M059J (cell line): Measurements from ENCODE around the gene CD82. TPM values are rescaled to one million over a fixed set of nuclear protein-coding genes. Genes with fewer than 3 reads are reported as not detected.
A peak's percentile ranks its signal among the peaks of the same experiment; 100 is the strongest.

Experiments
- DNase-seq: peaks from one replicate; pipeline ENCODE4 v3.0.0-alpha.2; 2012; ENCODE audit warnings: low read depth
- total RNA-seq: library from RNA; depleted of rRNA; stranded (reverse); fragments of >200 nt; shearing (Covaris generic); gene quantifications from 2 replicates; pipeline ENCODE4 v1.2.3, GENCODE V29; 2014; rRNA removed

Gene CD82
- 41.6 and 50.0 TPM in 2 replicates for total RNA-seq

GRCh38 chr11:44565211-44565952 is at the start of gene CD82:
CD82 (plus strand) TSS chr11:44565663; CDS start chr11:44594663, 29,000 bp downstream.
- DNase-seq, result peak; percentile 99

- DNase-seq, result no peak
Observed at GRCh38 chr11:44516688-44517507, 48.6 kb upstream of the CD82 start.

DNA sequence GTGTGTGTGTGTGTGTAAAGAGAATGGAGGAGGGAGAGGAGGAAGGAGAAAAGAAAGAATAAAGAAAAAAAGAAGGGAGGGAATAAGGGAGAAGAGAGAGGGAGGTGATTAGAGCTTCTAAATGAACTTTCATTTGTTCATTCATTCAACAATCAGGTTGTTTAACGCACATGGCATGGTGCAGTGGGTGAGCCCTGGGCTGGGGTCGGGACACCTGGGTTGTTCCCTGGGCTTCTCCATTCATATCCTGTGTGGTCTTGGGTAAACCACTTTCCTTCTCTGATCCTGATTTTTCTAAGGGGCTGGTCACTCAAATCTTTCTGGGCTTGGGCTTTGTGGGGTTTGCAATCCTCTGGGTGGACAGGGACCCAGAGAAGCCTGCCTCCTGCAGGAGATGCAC is 47.9 kb upstream of the CD82 start:
- no peak for DNase-seq

DNA sequence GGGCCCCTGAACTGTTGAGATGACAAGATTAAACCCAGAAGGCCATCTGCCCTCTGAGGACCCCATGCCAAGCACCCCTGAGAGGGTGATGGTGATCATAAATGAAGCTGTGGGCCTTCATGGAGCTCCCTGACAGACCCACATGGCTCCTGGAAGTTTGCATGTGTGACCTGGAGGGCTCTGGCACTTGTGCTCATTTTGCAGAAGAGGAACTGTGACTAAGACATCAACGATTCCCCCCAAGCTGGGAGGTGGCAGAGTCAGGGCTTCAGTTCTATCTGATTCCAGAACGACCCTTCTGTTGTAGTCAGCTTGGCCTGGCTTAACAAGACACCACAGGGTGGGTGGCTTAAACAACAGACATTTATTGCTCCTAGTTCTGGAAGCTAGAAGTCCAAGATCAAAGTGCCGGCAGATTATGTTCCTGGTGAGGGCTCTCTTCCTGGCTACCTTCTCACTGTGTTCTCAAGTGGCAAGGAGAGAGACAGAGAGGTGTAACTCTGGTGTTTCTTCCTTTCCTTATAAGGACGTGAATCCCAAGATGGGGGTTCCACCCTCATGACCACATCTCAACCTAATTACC is 46.4 kb upstream of the CD82 start:
- DNase-seq, result no peak

DNA sequence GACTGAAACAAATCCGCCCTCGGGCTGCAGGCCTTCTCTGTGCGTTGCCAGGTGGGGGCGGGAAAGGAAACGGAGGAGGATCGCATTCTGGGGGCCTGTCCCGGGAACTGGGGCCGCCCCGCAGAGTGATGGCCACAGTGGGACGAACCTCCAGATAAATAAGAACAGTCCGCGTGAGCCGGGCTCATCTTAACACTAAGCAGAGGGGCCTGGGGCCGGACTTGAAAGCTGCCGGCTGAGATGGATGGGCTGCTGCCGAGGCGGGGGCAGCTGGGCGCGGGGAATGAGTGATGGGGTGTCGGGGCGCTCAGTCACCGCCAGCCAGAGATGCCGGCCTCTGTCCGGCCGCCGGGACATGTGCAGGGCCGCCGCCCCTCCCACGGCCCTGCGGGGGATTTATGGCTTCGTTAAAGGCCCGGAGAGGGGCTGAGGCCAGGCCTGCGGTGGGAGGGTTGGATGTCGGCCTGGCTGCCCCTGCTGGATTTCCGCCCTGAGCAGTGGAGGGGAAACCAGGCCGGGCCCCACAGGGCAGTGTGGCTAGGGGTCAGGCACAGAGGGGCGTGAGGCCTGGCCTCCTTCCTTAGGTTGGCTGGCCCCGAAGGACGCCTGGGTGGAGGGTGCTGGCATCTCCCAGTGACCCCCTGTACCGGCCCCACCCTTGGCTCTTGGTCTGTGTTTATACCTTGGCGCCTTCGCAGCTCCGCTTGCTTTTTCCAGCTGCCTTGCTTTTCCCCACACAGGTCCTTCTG is 45.3 kb upstream of the CD82 start:
- DNase-seq, result no peak

DNA sequence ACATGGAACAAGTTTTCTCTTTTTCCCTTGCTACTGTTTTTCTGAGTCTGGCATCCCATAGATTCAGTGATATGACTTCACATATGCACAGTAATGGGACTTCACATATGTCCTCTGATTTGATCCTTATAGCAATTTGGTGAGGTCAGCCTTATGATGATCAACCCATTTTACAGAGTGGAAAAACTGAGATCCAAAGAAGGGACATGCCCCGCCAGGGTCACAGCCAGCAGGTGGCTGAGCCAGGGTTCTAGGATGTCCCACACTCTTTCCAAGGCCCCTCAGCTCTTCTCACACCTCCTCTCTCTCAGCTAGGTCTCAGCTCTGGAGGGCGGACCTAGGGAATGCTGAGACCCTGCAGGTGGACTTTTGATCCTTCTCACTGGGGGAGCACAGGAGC is 44.3 kb upstream of the CD82 start:
- DNase-seq, result no peak

DNA sequence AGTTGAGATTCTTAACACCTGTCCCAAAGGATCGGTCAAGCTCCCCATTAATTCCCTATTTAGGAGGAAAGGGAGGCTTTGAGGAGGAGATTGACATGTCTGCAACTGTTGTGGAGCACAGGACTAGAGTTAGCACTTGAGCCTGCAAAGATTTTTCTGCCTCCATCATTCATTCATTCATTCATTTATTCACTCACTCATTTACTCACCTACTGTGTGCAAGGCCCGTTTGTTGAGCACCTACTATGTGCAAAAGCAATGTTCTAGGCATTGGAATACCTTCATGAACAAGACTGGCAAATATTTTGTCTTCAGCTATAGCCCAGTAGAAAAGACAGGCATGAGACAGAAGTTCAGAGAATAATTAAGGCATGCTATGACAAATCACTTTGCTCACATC is 43.2 kb upstream of the CD82 start:
- no peak for DNase-seq

DNA sequence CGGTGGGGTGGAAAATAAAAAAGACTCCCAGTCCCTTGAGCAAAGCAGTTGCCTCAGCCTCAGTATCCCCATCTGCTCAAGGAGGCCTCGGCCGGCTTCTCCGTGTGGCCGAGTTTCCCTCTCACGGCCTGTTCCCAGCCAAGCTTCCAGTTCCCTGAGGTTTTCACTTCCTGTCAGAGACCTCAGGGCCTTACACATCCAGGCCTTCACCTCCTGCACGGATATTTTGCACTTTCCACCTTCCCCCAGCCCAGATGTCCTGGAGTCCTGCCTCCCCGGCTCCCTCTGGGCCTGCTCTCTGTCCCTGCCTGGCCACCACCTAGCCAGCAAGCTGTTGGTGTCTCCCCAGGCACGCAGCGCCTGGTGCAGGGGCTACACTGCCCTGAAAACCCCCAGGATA is 41.1 kb upstream of the CD82 start:
- DNase-seq, result no peak

GRCh38 chr11:44524751-44525201 is 40.7 kb upstream of the CD82 start:
- DNase-seq, result no peak

DNA sequence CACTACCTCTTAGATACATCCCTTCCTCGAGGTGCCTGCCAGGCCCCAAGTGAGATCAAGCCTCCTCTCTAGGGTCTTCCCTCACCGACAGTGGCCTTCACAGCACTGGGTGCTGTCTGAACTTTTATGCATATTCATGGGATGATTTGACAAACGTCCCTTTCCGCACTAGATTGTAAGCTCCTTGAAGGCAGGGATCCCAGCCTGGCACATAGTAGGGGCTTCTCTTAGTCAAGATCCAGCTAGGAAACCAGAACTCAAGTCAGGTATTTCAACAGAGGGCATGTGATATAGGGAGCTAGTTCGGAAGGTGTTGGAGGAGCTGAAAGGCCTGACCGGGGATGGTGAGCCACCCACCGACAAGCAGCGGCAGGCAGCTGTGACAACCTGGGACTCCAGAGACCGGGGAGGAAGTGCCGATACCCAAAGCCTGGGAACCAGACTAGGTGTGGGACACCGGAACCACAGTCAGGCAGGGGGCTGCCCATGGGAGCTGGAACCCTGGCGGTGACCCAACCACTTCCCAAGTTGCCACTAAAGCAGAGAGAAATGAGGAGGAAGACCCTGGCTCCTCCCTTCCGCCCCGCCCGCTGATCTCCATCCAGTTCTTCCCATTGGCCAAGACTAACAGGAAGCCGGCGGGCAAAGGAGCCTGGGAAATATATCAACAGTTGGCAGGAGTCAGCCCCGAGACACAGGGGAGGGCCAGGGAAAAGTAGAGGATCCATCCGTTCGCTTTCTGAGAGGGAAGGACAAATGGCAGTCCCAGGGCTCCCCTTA is 39.8 kb upstream of the CD82 start:
- no peak for DNase-seq

GRCh38 chr11:44526438-44526837 is 39.0 kb upstream of the CD82 start:
- DNase-seq, result no peak

GRCh38 chr11:44527476-44527875 is 38.0 kb upstream of the CD82 start:
- no peak for DNase-seq

- DNase-seq, result peak; percentile 28
Observed at GRCh38 chr11:44528103-44528502, 37.4 kb upstream of the CD82 start.

GRCh38 chr11:44528581-44528980 is 36.9 kb upstream of the CD82 start:
- no peak for DNase-seq

- no peak for DNase-seq
Observed at GRCh38 chr11:44529895-44530412, 35.5 kb upstream of the CD82 start.

- peak; percentile 50 for DNase-seq
Observed at GRCh38 chr11:44530413-44531115, 34.9 kb upstream of the CD82 start.

DNA sequence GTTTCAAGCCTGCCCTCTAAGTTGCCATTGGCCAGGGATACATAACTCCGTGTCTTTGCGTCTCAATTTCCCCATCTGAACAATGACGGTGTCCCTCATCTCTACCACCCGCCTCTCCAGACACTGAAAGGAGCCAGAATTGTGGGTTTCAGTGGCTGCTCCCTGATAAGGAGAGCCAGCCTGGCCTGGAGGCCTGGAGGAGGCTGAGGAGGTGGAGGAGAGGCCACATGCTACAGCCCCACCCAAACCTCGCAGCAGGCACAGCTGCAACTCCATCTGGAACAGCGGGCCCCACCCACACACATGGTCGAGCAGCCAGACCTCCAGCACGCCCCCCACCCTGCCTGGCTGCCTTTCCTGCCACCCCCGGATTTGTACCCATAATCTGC is 34.4 kb upstream of the CD82 start:
- no peak for DNase-seq

GRCh38 chr11:44531636-44532035 is 33.8 kb upstream of the CD82 start:
- no peak for DNase-seq

- DNase-seq, result no peak
Observed at GRCh38 chr11:44532809-44533208, 32.7 kb upstream of the CD82 start.
